Measurements from ENCODE around the gene TCEANC2. TPM values are rescaled to one million over a fixed set of nuclear protein-coding genes. Genes with fewer than 3 reads are reported as not detected.

The TCEANC2 gene
- total and polyA plus RNA-seq, 2 donors (not counting 1 experiment from before 2014, with no cell fraction given), result 3.0 to 4.0 TPM

GRCh38 chr1:54111624-54112023 lies 58.2 kb downstream of the TCEANC2 start:
- Histone ChIP-seq H4K20me1 (ENCODE audit: control insufficient read depth, extremely low read depth, insufficient read depth, low read length) (no peaks in the 10 kb centered on the region), H3K9me3 (ENCODE audit: control insufficient read depth, insufficient read depth, low read depth, low read length) (no peaks in the 10 kb centered on the region), H3K4me3 (replicated peaks in 1 of 4; ENCODE audit: control extremely low read depth in 1 of 4, insufficient read depth in 1 of 4, low read depth in 3 of 4, low read length in 4 of 4) (no peak overlapping the region), H3K27ac (ENCODE audit: insufficient read depth, low read length) (no peak overlapping the region), H3K4me1 (ENCODE audit: control insufficient read depth, extremely low read depth, insufficient read depth, low read length) (no peaks in the 10 kb centered on the region), H3K27me3 (ENCODE audit: control insufficient read depth, insufficient read depth, low read length) (no peaks in the 10 kb centered on the region), H2AFZ (ENCODE audit: low read length) (no peak overlapping the region), H3K9ac (ENCODE audit: insufficient read depth, low read length) (no peak overlapping the region), H3K36me3 (ENCODE audit: control insufficient read depth, insufficient read depth, low read length) (no peaks in the 10 kb centered on the region), H3K79me2 (ENCODE audit: control insufficient read depth, insufficient read depth, low read length) (no peaks in the 10 kb centered on the region), H3K4me2 (ENCODE audit: extremely low read depth, insufficient read depth, low read length) (no peak overlapping the region)
- no peak for DNase-seq (ENCODE audit: low read depth in 2 of 2)
- no peak for TF ChIP-seq EZH2 (IDR thresholded peaks at IDR 0.05; ENCODE audit: low read length, missing control alignments)
- TF ChIP-seq, protein P1, sequence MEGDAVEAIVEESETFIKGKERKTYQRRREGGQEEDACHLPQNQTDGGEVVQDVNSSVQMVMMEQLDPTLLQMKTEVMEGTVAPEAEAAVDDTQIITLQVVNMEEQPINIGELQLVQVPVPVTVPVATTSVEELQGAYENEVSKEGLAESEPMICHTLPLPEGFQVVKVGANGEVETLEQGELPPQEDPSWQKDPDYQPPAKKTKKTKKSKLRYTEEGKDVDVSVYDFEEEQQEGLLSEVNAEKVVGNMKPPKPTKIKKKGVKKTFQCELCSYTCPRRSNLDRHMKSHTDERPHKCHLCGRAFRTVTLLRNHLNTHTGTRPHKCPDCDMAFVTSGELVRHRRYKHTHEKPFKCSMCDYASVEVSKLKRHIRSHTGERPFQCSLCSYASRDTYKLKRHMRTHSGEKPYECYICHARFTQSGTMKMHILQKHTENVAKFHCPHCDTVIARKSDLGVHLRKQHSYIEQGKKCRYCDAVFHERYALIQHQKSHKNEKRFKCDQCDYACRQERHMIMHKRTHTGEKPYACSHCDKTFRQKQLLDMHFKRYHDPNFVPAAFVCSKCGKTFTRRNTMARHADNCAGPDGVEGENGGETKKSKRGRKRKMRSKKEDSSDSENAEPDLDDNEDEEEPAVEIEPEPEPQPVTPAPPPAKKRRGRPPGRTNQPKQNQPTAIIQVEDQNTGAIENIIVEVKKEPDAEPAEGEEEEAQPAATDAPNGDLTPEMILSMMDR (conservative IDR thresholded peaks at IDR 0.05 in 1 of 2, IDR thresholded peaks at IDR 0.05 in 1 of 2; ENCODE audit: low read depth in 1 of 2, low read length in 2 of 2), result no peak

DNA sequence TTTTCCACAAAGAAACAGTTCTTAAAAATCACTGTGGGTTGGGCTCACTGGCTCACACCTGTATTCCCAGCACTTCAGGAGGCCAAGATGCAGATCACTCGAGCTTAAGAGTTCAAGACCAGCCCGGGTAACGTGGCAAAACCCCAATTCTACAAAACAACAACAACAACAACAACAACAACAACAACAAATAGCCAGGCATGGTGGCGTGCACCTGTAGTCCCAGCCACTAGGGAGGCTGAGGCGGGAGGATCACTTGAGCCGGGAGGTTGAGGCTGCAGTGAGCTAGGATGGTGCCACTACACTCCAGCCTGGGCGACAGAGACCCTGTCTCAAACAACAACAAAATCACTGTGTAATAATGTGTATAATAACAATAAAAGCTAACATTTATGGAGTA lies 58.6 kb downstream of the TCEANC2 start:
- H3K4me3 ChIP-seq (replicated peaks in 1 of 4; ENCODE audit: control extremely low read depth in 1 of 4, insufficient read depth in 1 of 4, low read depth in 3 of 4, low read length in 4 of 4), result no peak overlapping the region
- H3K9me3 ChIP-seq (ENCODE audit: control insufficient read depth, insufficient read depth, low read depth, low read length), result no peaks in the 10 kb centered on the region
- H3K36me3 ChIP-seq (ENCODE audit: control insufficient read depth, insufficient read depth, low read length), result no peaks in the 10 kb centered on the region
- H3K4me2 ChIP-seq (ENCODE audit: extremely low read depth, insufficient read depth, low read length), result no peak overlapping the region
- TF ChIP-seq, protein P1 (conservative IDR thresholded peaks at IDR 0.05 in 1 of 2, IDR thresholded peaks at IDR 0.05 in 1 of 2; ENCODE audit: low read depth in 1 of 2, low read length in 2 of 2), result no peak
- TF ChIP-seq EZH2 (IDR thresholded peaks at IDR 0.05; ENCODE audit: low read length, missing control alignments), result no peak
- no peaks in the 10 kb centered on the region for H3K27me3 ChIP-seq (ENCODE audit: control insufficient read depth, insufficient read depth, low read length)
- no peak for DNase-seq (ENCODE audit: low read depth in 2 of 2)
- H3K4me1 ChIP-seq (ENCODE audit: control insufficient read depth, extremely low read depth, insufficient read depth, low read length), result no peaks in the 10 kb centered on the region
- no peak overlapping the region for H3K27ac ChIP-seq (ENCODE audit: insufficient read depth, low read length)
- H4K20me1 ChIP-seq (ENCODE audit: control insufficient read depth, extremely low read depth, insufficient read depth, low read length), result no peaks in the 10 kb centered on the region
- no peak overlapping the region for H2AFZ ChIP-seq (ENCODE audit: low read length)
- no peak overlapping the region for H3K9ac ChIP-seq (ENCODE audit: insufficient read depth, low read length)
- no peaks in the 10 kb centered on the region for H3K79me2 ChIP-seq (ENCODE audit: control insufficient read depth, insufficient read depth, low read length)

DNA sequence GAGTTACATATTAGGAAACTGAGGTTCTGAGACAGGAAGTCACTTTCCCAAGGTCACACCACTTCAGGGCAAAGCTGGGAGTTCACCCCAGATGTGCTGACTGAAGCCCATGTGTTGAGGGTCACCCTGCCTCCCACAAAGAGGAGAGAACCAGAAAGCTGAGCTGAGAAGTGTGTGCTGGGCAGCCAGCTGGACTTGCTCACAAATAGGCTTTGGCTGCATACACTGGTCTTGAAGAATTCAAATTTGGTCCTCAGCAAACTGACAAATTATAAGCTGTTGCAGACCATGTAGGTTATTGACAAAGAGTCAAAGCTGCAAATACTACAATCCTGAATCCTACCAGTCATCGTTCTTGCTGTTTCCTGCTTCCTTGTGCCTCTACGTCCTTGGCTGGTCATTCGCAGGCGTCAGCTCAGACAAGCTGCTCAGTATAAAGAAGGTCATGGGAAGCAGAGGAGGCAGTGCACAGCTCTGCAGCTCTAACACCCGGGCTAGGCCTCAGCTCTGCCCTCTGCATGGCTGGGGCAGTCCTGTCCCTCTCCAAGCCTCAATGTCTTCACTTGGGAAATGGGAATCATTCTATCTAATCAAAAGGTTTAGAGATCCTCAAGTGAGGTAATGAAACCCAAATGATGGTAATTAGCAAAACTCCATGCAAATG lies 59.4 kb downstream of the TCEANC2 start:
- H3K9ac ChIP-seq (ENCODE audit: insufficient read depth, low read length), result no peak overlapping the region
- peak in 1 of 2 donors; percentile 22 for DNase-seq (ENCODE audit: low read depth in 2 of 2)
- H3K9me3 ChIP-seq (ENCODE audit: control insufficient read depth, insufficient read depth, low read depth, low read length), result no peaks in the 10 kb centered on the region
- H4K20me1 ChIP-seq (ENCODE audit: control insufficient read depth, extremely low read depth, insufficient read depth, low read length), result no peaks in the 10 kb centered on the region
- H3K27ac ChIP-seq (ENCODE audit: insufficient read depth, low read length), result no peak overlapping the region
- H3K4me1 ChIP-seq (ENCODE audit: control insufficient read depth, extremely low read depth, insufficient read depth, low read length), result no peaks in the 10 kb centered on the region
- TF ChIP-seq, protein P1 (conservative IDR thresholded peaks at IDR 0.05 in 1 of 2, IDR thresholded peaks at IDR 0.05 in 1 of 2; ENCODE audit: low read depth in 1 of 2, low read length in 2 of 2), result no peak
- no peak for TF ChIP-seq EZH2 (IDR thresholded peaks at IDR 0.05; ENCODE audit: low read length, missing control alignments)
- no peak overlapping the region for H3K4me2 ChIP-seq (ENCODE audit: extremely low read depth, insufficient read depth, low read length)
- no peak overlapping the region for H3K4me3 ChIP-seq (replicated peaks in 1 of 4; ENCODE audit: control extremely low read depth in 1 of 4, insufficient read depth in 1 of 4, low read depth in 3 of 4, low read length in 4 of 4)
- H2AFZ ChIP-seq (ENCODE audit: low read length), result no peak overlapping the region
- H3K79me2 ChIP-seq (ENCODE audit: control insufficient read depth, insufficient read depth, low read length), result no peaks in the 10 kb centered on the region
- H3K36me3 ChIP-seq (ENCODE audit: control insufficient read depth, insufficient read depth, low read length), result no peaks in the 10 kb centered on the region
- H3K27me3 ChIP-seq (ENCODE audit: control insufficient read depth, insufficient read depth, low read length), result no peaks in the 10 kb centered on the region

Measured in fibroblast of lung (primary cell).